Retinal pigment epithelial cell (primary cell): ENCODE data around the gene PRKCZ.

Source experiments
- DNase-seq: peaks from one replicate; pipeline ENCODE4 v3.0.0-alpha.2; 2010; ENCODE audit warnings: low read depth
- H3K4me3 ChIP-seq: 2 replicates; pipeline ENCODE4 v1.5.1; 2011; ENCODE audit warnings: mild to moderate bottlenecking, low read length, control low read depth, moderate library complexity
- TF ChIP-seq, protein P1 (sequence below): conservative IDR thresholded peaks from 2 replicates; pipeline ENCODE4 v1.5.1; 2011; ENCODE audit warnings: low read depth, low read length, control low read depth, inconsistent platforms

PRKCZ gene

DNA sequence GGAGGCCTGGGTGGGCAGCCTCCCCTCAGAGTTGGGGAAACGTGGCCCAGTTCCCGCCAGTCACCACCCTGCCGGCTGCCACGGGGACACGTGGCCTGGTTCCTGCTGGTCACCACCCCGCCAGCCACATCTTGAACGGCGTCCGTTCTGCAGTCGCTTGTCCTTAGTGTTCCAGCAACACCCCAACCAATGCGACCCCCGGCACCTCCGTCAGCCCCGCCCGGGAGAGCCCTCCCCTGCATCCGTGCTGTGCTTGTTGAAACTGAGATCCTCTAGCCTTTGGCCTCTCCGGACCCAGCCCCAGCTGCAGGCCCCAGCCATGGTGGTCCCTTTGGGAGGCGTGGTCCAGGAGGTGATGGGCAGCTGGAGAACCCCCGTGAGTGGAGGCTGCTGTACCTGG lies 18.7 kb downstream of the PRKCZ start:
- TF ChIP-seq, protein P1, sequence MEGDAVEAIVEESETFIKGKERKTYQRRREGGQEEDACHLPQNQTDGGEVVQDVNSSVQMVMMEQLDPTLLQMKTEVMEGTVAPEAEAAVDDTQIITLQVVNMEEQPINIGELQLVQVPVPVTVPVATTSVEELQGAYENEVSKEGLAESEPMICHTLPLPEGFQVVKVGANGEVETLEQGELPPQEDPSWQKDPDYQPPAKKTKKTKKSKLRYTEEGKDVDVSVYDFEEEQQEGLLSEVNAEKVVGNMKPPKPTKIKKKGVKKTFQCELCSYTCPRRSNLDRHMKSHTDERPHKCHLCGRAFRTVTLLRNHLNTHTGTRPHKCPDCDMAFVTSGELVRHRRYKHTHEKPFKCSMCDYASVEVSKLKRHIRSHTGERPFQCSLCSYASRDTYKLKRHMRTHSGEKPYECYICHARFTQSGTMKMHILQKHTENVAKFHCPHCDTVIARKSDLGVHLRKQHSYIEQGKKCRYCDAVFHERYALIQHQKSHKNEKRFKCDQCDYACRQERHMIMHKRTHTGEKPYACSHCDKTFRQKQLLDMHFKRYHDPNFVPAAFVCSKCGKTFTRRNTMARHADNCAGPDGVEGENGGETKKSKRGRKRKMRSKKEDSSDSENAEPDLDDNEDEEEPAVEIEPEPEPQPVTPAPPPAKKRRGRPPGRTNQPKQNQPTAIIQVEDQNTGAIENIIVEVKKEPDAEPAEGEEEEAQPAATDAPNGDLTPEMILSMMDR, result no peak
- H3K4me3 ChIP-seq, result no peak overlapping the region
- DNase-seq, result no peak

DNA sequence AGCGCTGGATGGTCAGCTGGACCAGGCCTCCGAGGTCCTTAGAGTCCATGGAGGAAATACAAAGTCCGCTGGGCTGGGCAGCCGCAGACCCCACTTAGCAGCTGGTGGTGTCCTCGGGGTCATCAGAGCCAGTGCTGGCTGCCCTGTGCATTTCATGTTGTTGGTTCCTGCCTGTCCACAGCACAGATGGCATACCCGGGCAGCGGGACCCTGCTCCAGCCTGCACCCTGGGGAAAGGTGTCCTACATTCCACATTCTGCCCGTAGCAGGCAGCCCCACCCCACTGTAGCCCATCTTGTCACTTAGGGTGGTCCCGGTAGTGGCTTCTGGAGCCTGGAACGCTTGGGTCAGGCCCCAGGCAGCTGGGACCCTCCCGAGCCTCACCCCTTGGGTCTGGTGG lies 19.8 kb downstream of the PRKCZ start:
- no peak for DNase-seq
- TF ChIP-seq, protein P1, result no peak
- H3K4me3 ChIP-seq, result no peak overlapping the region

DNA sequence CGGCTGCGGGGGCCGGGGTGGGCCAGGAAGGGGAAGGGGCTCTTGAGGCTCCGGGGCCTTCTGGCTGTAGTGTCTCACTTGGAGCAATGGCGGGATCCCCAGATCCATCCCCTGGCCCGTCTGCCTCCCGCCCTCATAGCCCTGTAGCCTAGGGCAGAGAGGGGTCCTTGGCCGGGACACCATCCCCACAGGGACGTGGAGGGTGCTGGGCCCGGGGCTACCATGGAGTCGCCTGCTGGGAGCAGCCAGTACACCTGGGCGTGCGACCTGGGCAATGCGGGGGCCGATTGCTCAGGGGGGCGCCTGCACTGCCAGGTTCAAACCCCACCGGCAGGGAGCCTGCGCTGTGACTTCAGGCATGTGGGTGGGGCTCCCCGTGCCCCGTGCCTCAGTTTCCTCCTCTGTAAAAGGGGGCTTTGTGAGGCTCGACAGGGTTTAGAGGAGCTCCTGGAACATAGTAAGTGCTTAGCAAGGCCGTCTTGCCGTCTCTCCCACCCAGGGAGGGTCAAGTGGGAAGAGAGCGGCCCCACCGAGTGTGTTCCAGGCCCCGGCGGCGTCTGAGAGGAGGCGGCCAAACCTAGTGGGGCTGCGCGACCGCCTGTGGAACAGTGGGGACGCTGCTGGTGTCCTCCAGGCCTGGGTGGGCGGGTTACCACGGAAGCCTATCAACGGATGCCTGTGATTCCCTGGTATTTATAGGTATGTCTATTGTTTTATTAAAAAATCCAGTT lies 20.8 kb downstream of the PRKCZ start:
- TF ChIP-seq, protein P1, result no peak
- DNase-seq, result no peak
- H3K4me3 ChIP-seq, result no peak overlapping the region

DNA sequence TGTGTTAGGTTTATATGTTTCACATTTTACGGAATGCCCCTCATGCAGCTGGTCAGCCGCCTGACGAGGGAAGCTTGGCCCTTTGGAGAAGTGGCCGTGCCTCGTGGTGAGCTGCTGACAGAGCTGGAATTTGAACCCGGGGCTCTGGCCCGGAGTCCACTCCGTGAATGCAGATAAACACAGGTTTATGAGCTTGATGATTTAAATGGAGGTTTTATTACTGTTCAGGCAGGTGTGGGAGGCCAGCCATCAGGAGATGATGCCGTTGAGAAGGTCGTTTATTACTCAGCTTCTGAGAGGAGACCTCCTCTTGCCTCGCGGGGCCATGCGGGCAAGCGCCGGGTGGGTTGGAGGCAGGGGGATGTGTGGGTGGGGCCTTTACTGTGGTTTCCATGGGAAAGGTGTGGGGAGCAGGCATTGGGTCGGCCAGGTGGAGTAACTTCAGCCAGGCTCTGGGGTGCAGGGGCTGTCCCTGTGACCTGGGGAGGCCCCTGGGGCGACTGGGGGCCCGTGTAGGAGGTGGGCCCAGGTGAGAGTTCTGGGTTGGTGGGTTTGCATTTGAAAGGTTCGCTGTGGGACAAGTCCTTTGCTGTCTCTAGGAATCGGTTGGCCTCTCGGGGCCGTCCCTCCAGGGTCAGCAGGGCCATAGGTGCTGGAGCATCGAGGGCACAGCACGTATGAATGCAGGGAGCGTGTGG lies 22.0 kb downstream of the PRKCZ start:
- no peak for DNase-seq
- TF ChIP-seq, protein P1, result no peak
- H3K4me3 ChIP-seq, result no peak overlapping the region

DNA sequence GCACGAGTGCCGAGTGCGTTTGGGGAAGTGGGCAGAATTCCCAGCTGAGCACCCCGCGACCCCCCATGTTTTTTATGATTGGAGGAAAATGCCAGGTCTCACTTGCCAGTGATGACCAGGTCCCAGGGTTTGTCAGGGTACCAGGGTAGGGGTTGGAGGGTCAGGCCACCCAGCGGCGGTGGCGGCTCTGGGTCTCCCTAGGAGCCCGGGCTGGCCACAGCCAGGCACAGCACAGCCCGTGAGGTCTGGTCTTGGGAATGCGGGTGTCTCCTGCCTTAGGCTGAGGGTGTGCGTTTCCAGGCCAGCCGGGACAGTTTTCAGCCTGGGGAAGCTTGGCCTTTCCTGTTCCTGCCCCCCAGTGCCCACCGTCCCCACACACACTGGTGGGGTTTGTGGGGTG lies 22.7 kb downstream of the PRKCZ start:
- H3K4me3 ChIP-seq, result no peak overlapping the region
- no peak for DNase-seq
- TF ChIP-seq, protein P1, result no peak

DNA sequence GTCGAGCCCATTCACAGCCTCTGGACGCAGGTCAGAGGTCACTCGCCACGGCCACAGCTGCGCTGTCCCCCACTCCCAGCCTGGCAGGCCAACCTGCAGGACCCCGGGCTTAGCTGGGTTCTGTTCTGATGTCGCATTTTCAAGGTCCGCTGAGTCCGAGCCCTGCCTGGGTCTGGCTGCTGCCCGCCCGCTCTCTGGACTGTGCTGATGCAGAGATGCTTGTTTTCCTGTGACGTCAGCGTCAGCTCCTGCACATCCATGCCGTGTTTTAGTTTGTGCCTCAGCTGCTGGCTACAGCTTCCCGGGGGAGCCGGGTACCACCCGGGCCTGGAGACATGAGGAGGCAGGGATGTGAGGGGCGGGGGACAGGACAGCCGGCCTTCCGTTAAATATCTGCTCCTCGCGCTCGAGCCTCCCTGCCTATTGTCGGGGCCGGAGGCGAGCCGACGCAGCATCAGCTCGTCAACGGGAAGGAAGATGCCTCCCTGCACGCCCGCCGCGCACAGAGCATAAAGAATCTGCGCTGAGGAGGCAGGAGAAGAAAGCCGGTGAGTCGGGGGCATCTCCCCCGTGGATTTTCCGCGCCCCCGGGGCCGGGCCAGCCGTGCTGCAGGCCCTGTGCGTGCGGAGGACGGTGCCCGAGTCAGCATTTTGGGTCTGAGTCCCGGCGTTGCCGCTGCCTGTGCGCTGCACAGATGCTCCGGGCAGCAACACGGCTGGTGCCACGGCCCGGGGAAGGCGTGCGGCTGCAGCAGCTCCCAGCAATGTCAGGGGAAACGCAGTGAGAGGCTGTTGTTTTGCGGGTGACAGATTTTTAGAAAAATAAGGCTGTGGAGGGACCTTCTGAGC lies 23.4 kb downstream of the PRKCZ start:
- no peak overlapping the region for H3K4me3 ChIP-seq
- DNase-seq, result no peak
- TF ChIP-seq, protein P1, result no peak
